Measurements from ENCODE around the gene ABCA8.

The ABCA8 gene

GRCh38 chr17:68941761-68942160 is 13.4 kb downstream of the ABCA8 start:
- no peak for DNase-seq

GRCh38 chr17:68939195-68939594 is 16.0 kb downstream of the ABCA8 start:
- DNase-seq: no peak

GRCh38 chr17:68937890-68938514 is 17.2 kb downstream of the ABCA8 start:
- no peak for DNase-seq

GRCh38 chr17:68927516-68927915 is 27.7 kb downstream of the ABCA8 start:
- no peak for DNase-seq

GRCh38 chr17:68924793-68925720 is 30.1 kb downstream of the ABCA8 start:
- no peak for DNase-seq

GRCh38 chr17:68910789-68911431 is 44.3 kb downstream of the ABCA8 start:
- no peak for DNase-seq

GRCh38 chr17:68910251-68910705 is 44.9 kb downstream of the ABCA8 start:
- DNase-seq: no peak

GRCh38 chr17:68909066-68909465 is 46.1 kb downstream of the ABCA8 start:
- no peak for DNase-seq

- no peak for DNase-seq
Measured at GRCh38 chr17:68908045-68908444, 47.1 kb downstream of the ABCA8 start.

GRCh38 chr17:68906638-68907037 is 48.6 kb downstream of the ABCA8 start:
- no peak for DNase-seq

GRCh38 chr17:68903286-68903685 is 51.9 kb downstream of the ABCA8 start:
- DNase-seq: no peak

- no peak for DNase-seq
Measured at GRCh38 chr17:68897557-68897956, 57.6 kb downstream of the ABCA8 start.

GRCh38 chr17:68892658-68893057 is 62.5 kb downstream of the ABCA8 start:
- no peak for DNase-seq

GRCh38 chr17:68892193-68892592 is 63.0 kb downstream of the ABCA8 start:
- DNase-seq: no peak

GRCh38 chr17:68886401-68886800 is 68.8 kb downstream of the ABCA8 start:
- no peak for DNase-seq

- DNase-seq: no peak
Measured at GRCh38 chr17:68884888-68885287, 70.3 kb downstream of the ABCA8 start.

- DNase-seq: no peak
Measured at GRCh38 chr17:68878226-68878885, 76.8 kb downstream of the ABCA8 start.

- no peak for DNase-seq
Measured at GRCh38 chr17:68871447-68871846, 83.7 kb downstream of the ABCA8 start.

- DNase-seq: no peak
Measured at GRCh38 chr17:68870976-68871375, 84.2 kb downstream of the ABCA8 start.

- DNase-seq: no peak
Measured at GRCh38 chr17:68870161-68870826, 84.9 kb downstream of the ABCA8 start.

GRCh38 chr17:68868708-68869107 is 86.5 kb downstream of the ABCA8 start:
- no peak for DNase-seq

- no peak for DNase-seq
Measured at GRCh38 chr17:68867759-68868516, 87.3 kb downstream of the ABCA8 start.

All from activated effector memory CD4-positive, alpha-beta T cell treated with anti-CD3 and anti-CD28 coated beads, Interleukin-2, amount 50 U/mL, for 16 hours (primary cell).